GM12878 (cell line): ENCODE results near the gene RNF103. TPM values are rescaled to one million over a fixed set of nuclear protein-coding genes. Genes with fewer than 3 reads are reported as not detected.

Experiments used
- ATAC-seq: fragments of 200-7000 bp; cut with Tn5 transposase; 3 replicates; pipeline ENCODE4 v1.9.1; 2020; ENCODE audit warnings: mild to moderate bottlenecking, moderate library complexity
- BruUV-seq: library from RNA; stranded (reverse); fragments of 400-500 nt; replicated peaks from 2 replicates; lab custom pipeline; 2021; lab: Mats Ljungman, UMichigan
- CTCF ChIA-PET: fragments of 300-600 bp; sonication (Branson Sonifier 250); formaldehyde crosslinking; extraction: SDS; loops from one replicate; lab custom pipeline; 2021; ENCODE audit warnings: inconsistent platforms; lab: Yijun Ruan, JAX
- POLR2A ChIA-PET: fragments of 350-600 bp; formaldehyde crosslinking; extraction: SDS; loops from one replicate; lab custom pipeline; 2021; ENCODE audit warnings: inconsistent platforms; lab: Charles Lee
- RAD21 ChIA-PET: fragments of 300-600 bp; sonication (Branson Sonifier 250); formaldehyde crosslinking; loops from one replicate; lab custom pipeline; 2023; ENCODE audit warnings: antibody characterized with exemption; ENCODE audit not compliant: unreplicated experiment; lab: Charles Lee
- SMC1A ChIA-PET: fragments of 300-600 bp; sonication (Branson Sonifier 250); formaldehyde crosslinking; loops from one replicate; lab custom pipeline; 2023; ENCODE audit not compliant: unreplicated experiment, uncharacterized antibody; lab: Charles Lee
- DNase-seq: peaks from one replicate; pipeline ENCODE4 v3.0.0-alpha.2; 2011; ENCODE audit warnings: low read depth, low spot score
- FAIRE-seq: peaks from 3 replicates; lab custom pipeline; 2011; peaks lifted over from hg19 to GRCh38; lab: Jason Lieb, UNC
- H2AFZ ChIP-seq: 2 replicates; pipeline ENCODE4 v1.6.0; 2011; ENCODE audit warnings: low read depth, low read length, control low read depth; ENCODE audit not compliant: control insufficient read depth
- H3K27ac ChIP-seq: 2 replicates; pipeline ENCODE4 v1.5.1; 2011; ENCODE audit warnings: control low read depth; ENCODE audit not compliant: control insufficient read depth, insufficient read depth
- H3K27me3 ChIP-seq, 2 experiments: replicated peaks in 1 of 2; 2 replicates each; pipeline versions ENCODE4 v1.6.0 to v1.6.1; 2011; ENCODE audit warnings: low read length in 1 of 2; ENCODE audit not compliant: control insufficient read depth in 2 of 2, insufficient read depth in 2 of 2
- H3K36me3 ChIP-seq, 2 experiments: 2 replicates each; pipeline ENCODE4 v1.5.1; 2011; ENCODE audit warnings: low read length in 1 of 2; ENCODE audit not compliant: control insufficient read depth in 2 of 2, insufficient read depth in 2 of 2
- H3K4me1 ChIP-seq: 2 replicates; pipeline ENCODE4 v1.6.1; 2011; ENCODE audit warnings: mild to moderate bottlenecking, low read length, moderate library complexity, mixed read lengths; ENCODE audit not compliant: control insufficient read depth, insufficient read depth
- H3K4me2 ChIP-seq: 2 replicates; pipeline ENCODE4 v1.6.0; 2011; ENCODE audit warnings: control low read depth; ENCODE audit not compliant: control insufficient read depth, insufficient read depth
- H3K4me3 ChIP-seq: fragments of 200-600 bp; sonication (generic); 2 replicates; pipeline ENCODE4 v1.5.1; 2016
- H3K79me2 ChIP-seq: 2 replicates; pipeline ENCODE4 v1.6.0; 2011; ENCODE audit warnings: low read length; ENCODE audit not compliant: control insufficient read depth, insufficient read depth
- H3K9ac ChIP-seq: 2 replicates; pipeline ENCODE4 v1.8.0; 2011; ENCODE audit warnings: low read length, control low read depth, mixed read lengths; ENCODE audit not compliant: control insufficient read depth, insufficient read depth
- H3K9me3 ChIP-seq: replicated peaks from 3 replicates; pipeline ENCODE4 v1.5.1; 2011; ENCODE audit warnings: mild to moderate bottlenecking, low read length; ENCODE audit not compliant: control insufficient read depth, insufficient read depth
- H4K20me1 ChIP-seq: 2 replicates; pipeline ENCODE4 v1.6.0; 2011; ENCODE audit not compliant: control insufficient read depth, insufficient read depth
- CREM ChIP-seq: IDR thresholded peaks from 2 replicates; pipeline ENCODE4 v1.6.1; 2014; ENCODE audit warnings: antibody characterized with exemption, low read depth
- EP300 ChIP-seq, 2 experiments: fragments of 150-350 bp in 1 of 2; IDR thresholded peaks; 2 replicates each; pipeline ENCODE4 v1.6.1; 2011 to 2012; ENCODE audit warnings: low read depth in 2 of 2, low read length in 2 of 2, borderline replicate concordance in 1 of 2, improper control_type of control experiment in 1 of 2, inconsistent platforms in 1 of 2; ENCODE audit not compliant: control insufficient read depth in 1 of 2
- ESRRA ChIP-seq: IDR thresholded peaks from 2 replicates; pipeline ENCODE4 v1.6.1; 2012; ENCODE audit warnings: mild to moderate bottlenecking, low read length, improper control_type of control experiment
- KLF5 ChIP-seq: fragments of 450-650 bp; IDR thresholded peaks from 2 replicates; pipeline ENCODE4 v1.6.1; 2014; ENCODE audit warnings: mild to moderate bottlenecking; ENCODE audit not compliant: partially characterized antibody
- MEF2B ChIP-seq: fragments of 450-650 bp; IDR thresholded peaks from 2 replicates; pipeline ENCODE4 v1.6.1; 2018; ENCODE audit warnings: mild to moderate bottlenecking, moderate library complexity; ENCODE audit not compliant: partially characterized antibody, poor library complexity, severe bottlenecking
- ZNF592 ChIP-seq: fragments of 450-650 bp; IDR thresholded peaks from 2 replicates; pipeline ENCODE4 v1.6.1; 2017; ENCODE audit warnings: mild to moderate bottlenecking, moderate library complexity
- ZNF687 ChIP-seq: fragments of 450-650 bp; IDR thresholded peaks from 2 replicates; pipeline ENCODE4 v1.6.1; 2017; ENCODE audit warnings: mild to moderate bottlenecking, moderate library complexity
- WGBS: methylation state at CpG from one replicate; pipeline ENCODE4 v1.1.6; 2016; ENCODE audit warnings: low lambda C conversion rate; ENCODE audit not compliant: insufficient replicate concordance, insufficient coverage; ENCODE audit errors: missing lambda C conversion rate; 5-methylcytosine and 5-hydroxymethylcytosine counted together
- in situ Hi-C: fragments of 300-500 bp; cut with MboI; formaldehyde crosslinking; loops from 9 replicates; pipeline ENCODE4 v1.14.3; 2018; ENCODE audit warnings: mixed read lengths
- intact Hi-C: fragments of 100-400 bp; cut with micrococcal nuclease; formaldehyde crosslinking; loops from one replicate; pipeline ENCODE4 v1.14.2; 2022; ENCODE audit not compliant: unreplicated experiment
- polyA plus RNA-seq, 11 experiments: library from polyadenylated mRNA; depleted of rRNA in 4 of 11; unstranded in 6 of 11; stranded (reverse) in 5 of 11; fragments of >200 nt; fragmentation: Nextera tagmentation in 4 of 11; fragmentation: Illumina TruSeq in 1 of 11; extraction: Ambion mirVana in 4 of 11; extraction: Trizol in 1 of 11; gene quantifications; 1 replicate in 1 of 11; 2 replicates in 10 of 11; pipeline versions ENCODE4 v1.2.1 to v1.2.3, GENCODE V29; 2011 to 2016; ENCODE audit warnings: inconsistent platforms in 2 of 11, missing spikeins in 2 of 11, low read depth in 1 of 11
- total RNA-seq, 4 experiments: library from RNA; depleted of rRNA in 3 of 4; stranded (reverse); fragments of >200 nt in 3 of 4; fragmentation: Illumina TruSeq in 1 of 4; extraction: Trizol in 1 of 4; gene quantifications; 2 replicates each; pipeline versions ENCODE4 v1.2.1 to v1.2.3, GENCODE V29; 2013 to 2021
- TF ChIP-seq, protein P1 (sequence below): fragments of 450-650 bp; IDR thresholded peaks from 2 replicates; pipeline ENCODE4 v1.6.1; 2017; ENCODE audit warnings: borderline replicate concordance
- TF ChIP-seq, protein P2 (sequence below): fragments of 450-650 bp; IDR thresholded peaks from 2 replicates; pipeline ENCODE4 v1.6.1; 2016; ENCODE audit warnings: mild to moderate bottlenecking
- TF ChIP-seq, protein P3 (sequence below): fragments of 450-650 bp; IDR thresholded peaks from 2 replicates; pipeline ENCODE4 v1.6.1; 2017; ENCODE audit warnings: mild to moderate bottlenecking

The RNF103 gene
- total and polyA plus RNA-seq, 10 of the 15 experiments (the other 5 are each of a cell fraction or from before 2014, with no cell fraction given) = 2.4 to 11.0 (median 8.0) TPM

- intact Hi-C loops = no loop called here
- no peak for FAIRE-seq
- Histone ChIP-seq H3K27me3 (no peaks in the 10 kb centered on the region), H3K79me2 (no peaks in the 10 kb centered on the region), H3K36me3 (no peaks in the 10 kb centered on the region)
- TF ChIP-seq ESRRA (no peak), CREM (no peak), MEF2B (no peak), ZNF592 (no peak), KLF5 (no peak), ZNF687 (no peak), EP300 (IDR thresholded peaks at IDR 0.05; ENCODE audit: borderline replicate concordance in 1 of 2, control insufficient read depth in 1 of 2, low read depth in 2 of 2, low read length in 2 of 2) (no peak)
- TF ChIP-seq, protein P1, sequence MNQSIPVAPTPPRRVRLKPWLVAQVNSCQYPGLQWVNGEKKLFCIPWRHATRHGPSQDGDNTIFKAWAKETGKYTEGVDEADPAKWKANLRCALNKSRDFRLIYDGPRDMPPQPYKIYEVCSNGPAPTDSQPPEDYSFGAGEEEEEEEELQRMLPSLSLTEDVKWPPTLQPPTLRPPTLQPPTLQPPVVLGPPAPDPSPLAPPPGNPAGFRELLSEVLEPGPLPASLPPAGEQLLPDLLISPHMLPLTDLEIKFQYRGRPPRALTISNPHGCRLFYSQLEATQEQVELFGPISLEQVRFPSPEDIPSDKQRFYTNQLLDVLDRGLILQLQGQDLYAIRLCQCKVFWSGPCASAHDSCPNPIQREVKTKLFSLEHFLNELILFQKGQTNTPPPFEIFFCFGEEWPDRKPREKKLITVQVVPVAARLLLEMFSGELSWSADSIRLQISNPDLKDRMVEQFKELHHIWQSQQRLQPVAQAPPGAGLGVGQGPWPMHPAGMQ = no peak
- TF ChIP-seq, protein P2, sequence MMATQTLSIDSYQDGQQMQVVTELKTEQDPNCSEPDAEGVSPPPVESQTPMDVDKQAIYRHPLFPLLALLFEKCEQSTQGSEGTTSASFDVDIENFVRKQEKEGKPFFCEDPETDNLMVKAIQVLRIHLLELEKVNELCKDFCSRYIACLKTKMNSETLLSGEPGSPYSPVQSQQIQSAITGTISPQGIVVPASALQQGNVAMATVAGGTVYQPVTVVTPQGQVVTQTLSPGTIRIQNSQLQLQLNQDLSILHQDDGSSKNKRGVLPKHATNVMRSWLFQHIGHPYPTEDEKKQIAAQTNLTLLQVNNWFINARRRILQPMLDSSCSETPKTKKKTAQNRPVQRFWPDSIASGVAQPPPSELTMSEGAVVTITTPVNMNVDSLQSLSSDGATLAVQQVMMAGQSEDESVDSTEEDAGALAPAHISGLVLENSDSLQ = no peak
- TF ChIP-seq, protein P3, sequence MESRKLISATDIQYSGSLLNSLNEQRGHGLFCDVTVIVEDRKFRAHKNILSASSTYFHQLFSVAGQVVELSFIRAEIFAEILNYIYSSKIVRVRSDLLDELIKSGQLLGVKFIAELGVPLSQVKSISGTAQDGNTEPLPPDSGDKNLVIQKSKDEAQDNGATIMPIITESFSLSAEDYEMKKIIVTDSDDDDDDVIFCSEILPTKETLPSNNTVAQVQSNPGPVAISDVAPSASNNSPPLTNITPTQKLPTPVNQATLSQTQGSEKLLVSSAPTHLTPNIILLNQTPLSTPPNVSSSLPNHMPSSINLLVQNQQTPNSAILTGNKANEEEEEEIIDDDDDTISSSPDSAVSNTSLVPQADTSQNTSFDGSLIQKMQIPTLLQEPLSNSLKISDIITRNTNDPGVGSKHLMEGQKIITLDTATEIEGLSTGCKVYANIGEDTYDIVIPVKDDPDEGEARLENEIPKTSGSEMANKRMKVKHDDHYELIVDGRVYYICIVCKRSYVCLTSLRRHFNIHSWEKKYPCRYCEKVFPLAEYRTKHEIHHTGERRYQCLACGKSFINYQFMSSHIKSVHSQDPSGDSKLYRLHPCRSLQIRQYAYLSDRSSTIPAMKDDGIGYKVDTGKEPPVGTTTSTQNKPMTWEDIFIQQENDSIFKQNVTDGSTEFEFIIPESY = no peak
- TF ChIP-seq, all 136 proteins: peak for 0
- no peak overlapping the region for H3K9ac ChIP-seq
- H3K9me3 ChIP-seq = no peaks in the 10 kb centered on the region
- RAD21 ChIA-PET = no interaction called here
- no peak overlapping the region for H3K27ac ChIP-seq
- H3K4me2 ChIP-seq = no peak overlapping the region
- DNase-seq (no peak), ATAC-seq (no peak)
- POLR2A ChIA-PET = no interaction called here
- no peak overlapping the region for H2AFZ ChIP-seq
- CTCF ChIA-PET = no interaction called here
- 93% methylated on average over 2 of the region's 2 CpGs for WGBS
- no peaks in the 10 kb centered on the region for H3K4me1 ChIP-seq
- no peaks in the 10 kb centered on the region for H4K20me1 ChIP-seq
- no peak overlapping the region for H3K4me3 ChIP-seq
- in situ Hi-C loops = no loop called here
- BruUV-seq = no TSS peak
- SMC1A ChIA-PET = interaction anchor here (3.0 kb wide), 1 partner anchor 9 kb away, joined by 8 read pairs; no protein-coding TSS in a partner anchor
Observed at GRCh38 chr2:86593266-86593665, 30.4 kb downstream of the RNF103 start.
